K562 (cell line): ENCODE results near the gene GPC3. TPM values are rescaled to one million over a fixed set of nuclear protein-coding genes. Genes with fewer than 3 reads are reported as not detected.

Source experiments
- ATAC-seq: fragments of 200-7000 bp; cut with Tn5 transposase; 3 replicates; pipeline ENCODE4 v1.9.1; 2020; ENCODE audit warnings: moderate library complexity
- BruUV-seq: library from RNA; stranded (reverse); fragments of 400-500 nt; replicated peaks from 2 replicates; lab custom pipeline; 2021; lab: Mats Ljungman, UMichigan
- CTCF ChIA-PET: fragments of 300-600 bp; formaldehyde crosslinking; extraction: SDS; loops from one replicate; lab custom pipeline; 2021; ENCODE audit warnings: low intra/inter-chr PET ratio; lab: Yijun Ruan, JAX
- POLR2A ChIA-PET: fragments of 300-600, 350-650 bp; sonication (Branson Sonifier 250); formaldehyde crosslinking; extraction: SDS; loops from one replicate; lab custom pipeline; 2021; ENCODE audit warnings: antibody characterized with exemption, inconsistent platforms; lab: Yijun Ruan, JAX
- DNase-seq, 4 experiments: peaks; one replicate each; pipeline versions ENCODE4 v3.0.0 to v3.0.0-alpha.2; 2011 to 2018; ENCODE audit warnings: low spot score in 3 of 4, mixed read lengths in 3 of 4; ENCODE audit errors: extremely low read depth in 1 of 4
- FAIRE-seq: peaks from 2 replicates; lab custom pipeline; 2011; peaks lifted over from hg19 to GRCh38; lab: Jason Lieb, UNC
- H2AFZ ChIP-seq: 2 replicates; pipeline ENCODE4 v1.6.0; 2011; ENCODE audit warnings: low read depth, low read length, control low read depth, inconsistent platforms
- H3K27ac ChIP-seq: fragments of 200-600 bp; 3 replicates; pipeline ENCODE4 v1.8.0; 2011; ENCODE audit warnings: low read depth, mild to moderate bottlenecking, control low read depth, inconsistent platforms, low read length, moderate library complexity, mixed read lengths; ENCODE audit errors: extremely low read depth
- H3K27me3 ChIP-seq, 2 experiments: fragments of 300-600 bp in 1 of 2; 2 replicates in 1 of 2; 3 replicates in 1 of 2; pipeline versions ENCODE4 v1.6.0 to v1.8.0; 2011; ENCODE audit warnings: inconsistent platforms in 2 of 2, low read length in 2 of 2, mild to moderate bottlenecking in 1 of 2, mixed read lengths in 1 of 2, moderate library complexity in 1 of 2; ENCODE audit not compliant: control insufficient read depth in 2 of 2, insufficient read depth in 2 of 2
- H3K36me3 ChIP-seq: fragments of 300-600 bp; 3 replicates; pipeline ENCODE4 v1.8.0; 2011; ENCODE audit warnings: mild to moderate bottlenecking, low read length, inconsistent platforms; ENCODE audit not compliant: control insufficient read depth, insufficient read depth
- H3K4me1 ChIP-seq, 2 experiments: fragments of 200-600 bp in 1 of 2; replicated peaks in 1 of 2; 2 replicates in 1 of 2; 3 replicates in 1 of 2; pipeline versions ENCODE4 v1.5.1 to v1.8.0; 2011; ENCODE audit warnings: inconsistent platforms in 2 of 2, low read length in 2 of 2, mild to moderate bottlenecking in 1 of 2, mixed read lengths in 1 of 2, moderate library complexity in 1 of 2; ENCODE audit not compliant: control insufficient read depth in 2 of 2, insufficient read depth in 2 of 2
- H3K4me2 ChIP-seq: 2 replicates; pipeline ENCODE4 v1.6.1; 2011; ENCODE audit warnings: low read length, control low read depth, inconsistent platforms, mixed read lengths; ENCODE audit not compliant: insufficient read depth
- H3K4me3 ChIP-seq: fragments of 200-600 bp; sonication (generic), shearing (Covaris generic); 2 replicates; pipeline ENCODE4 v1.5.1; 2016; ENCODE audit warnings: control low read depth, inconsistent platforms
- H3K79me2 ChIP-seq: fragments of 200-600 bp; 3 replicates; pipeline ENCODE4 v1.8.0; 2011; ENCODE audit warnings: low read length, inconsistent platforms; ENCODE audit not compliant: control insufficient read depth, insufficient read depth
- H3K9ac ChIP-seq, 2 experiments: 2 replicates each; pipeline versions ENCODE4 v1.6.0 to v1.6.1; 2011; ENCODE audit warnings: low read depth in 2 of 2, low read length in 2 of 2, control low read depth in 1 of 2, inconsistent platforms in 1 of 2, mild to moderate bottlenecking in 1 of 2, mixed read lengths in 1 of 2; ENCODE audit not compliant: insufficient read depth in 1 of 2
- H3K9me1 ChIP-seq: one replicate; pipeline ENCODE4 v1.6.0; 2011; ENCODE audit warnings: inconsistent platforms, mild to moderate bottlenecking, low read length, moderate library complexity; ENCODE audit not compliant: control insufficient read depth, insufficient read depth
- H3K9me3 ChIP-seq: replicated peaks from 2 replicates; pipeline ENCODE4 v1.5.1; 2011; ENCODE audit warnings: low read depth, low read length, inconsistent platforms; ENCODE audit not compliant: control insufficient read depth, insufficient read depth
- H4K20me1 ChIP-seq: replicated peaks from 2 replicates; pipeline ENCODE4 v1.6.1; 2011; ENCODE audit warnings: low read length, inconsistent platforms, mixed read lengths; ENCODE audit not compliant: control insufficient read depth, insufficient read depth
- EZH2 ChIP-seq: IDR thresholded peaks from 2 replicates; pipeline ENCODE4 v1.6.1; 2012; ENCODE audit warnings: low read depth, mild to moderate bottlenecking, inconsistent platforms, low read length, borderline replicate concordance
- GATAD2A ChIP-seq: fragments of 450-650 bp; IDR thresholded peaks from 2 replicates; pipeline ENCODE4 v1.6.1; 2017
- ILK ChIP-seq: fragments of 450-650 bp; IDR thresholded peaks from 2 replicates; pipeline ENCODE4 v1.6.1; 2016; ENCODE audit warnings: missing genetic modification characterization, low read depth, mild to moderate bottlenecking, missing compliant biosample characterization, moderate library complexity, borderline replicate concordance
- MECOM ChIP-seq: fragments of 250-450 bp; sonication (Bioruptor Pico); IDR thresholded peaks from 2 replicates; pipeline ENCODE4 v1.8.0; 2022; ENCODE audit warnings: inconsistent platforms
- TAF15 ChIP-seq: fragments of 200-400 bp; formaldehyde crosslinking; IDR thresholded peaks from 2 replicates; pipeline ENCODE4 v1.6.1; 2017; ENCODE audit warnings: mild to moderate bottlenecking, low read depth, low read length, moderate library complexity
- TAF7 ChIP-seq: fragments of 450-650 bp; IDR thresholded peaks from 2 replicates; pipeline ENCODE4 v1.6.1; 2016; ENCODE audit warnings: missing genetic modification characterization, missing compliant biosample characterization
- WGBS: fragments of 100-300 bp; shearing (Covaris generic); methylation state at CpG from one replicate; pipeline ENCODE4 v1.1.6; 2016; ENCODE audit warnings: low coverage, mixed read lengths; ENCODE audit not compliant: insufficient coverage; ENCODE audit errors: missing lambda C conversion rate; 5-methylcytosine and 5-hydroxymethylcytosine counted together
- in situ Hi-C: fragments of 300-500 bp; cut with MboI; formaldehyde crosslinking; loops from 4 replicates; pipeline ENCODE4 v1.15.0; 2018; ENCODE audit warnings: inconsistent platforms, mixed read lengths
- intact Hi-C: fragments of 100-400 bp; cut with micrococcal nuclease; formaldehyde crosslinking; loops from 2 replicates; pipeline ENCODE4 v1.14.2; 2022
- polyA plus RNA-seq, 8 experiments: library from polyadenylated mRNA; depleted of rRNA in 4 of 8; stranded (reverse) in 5 of 8; unstranded in 3 of 8; fragments of >200 nt; fragmentation: Nextera tagmentation in 2 of 8; fragmentation: Illumina TruSeq in 1 of 8; extraction: Ambion mirVana in 2 of 8; extraction: Trizol in 1 of 8; gene quantifications; 2 replicates each; pipeline versions ENCODE4 v1.2.1 to v1.2.3, GENCODE V29; 2011 to 2014; ENCODE audit warnings: inconsistent platforms in 1 of 8, missing spikeins in 1 of 8
- total RNA-seq, 7 experiments: library from RNA; depleted of rRNA in 6 of 7; stranded (reverse); fragments of >200 nt in 6 of 7; fragmentation: Illumina TruSeq in 2 of 7; extraction: Trizol in 2 of 7; gene quantifications; 2 replicates each; pipeline versions ENCODE4 v1.2.1 to v1.2.3, GENCODE V29; 2011 to 2021; ENCODE audit warnings: low replicate concordance in 1 of 7
- TF ChIP-seq, protein P1 (sequence below): fragments of 450-650 bp; IDR thresholded peaks from 2 replicates; pipeline ENCODE4 v1.6.1; 2014; ENCODE audit warnings: low read depth, mild to moderate bottlenecking, moderate library complexity, borderline replicate concordance

The GPC3 gene
- total and polyA plus RNA-seq, 9 of the 15 experiments (the other 6 are each of a cell fraction or from before 2014, with no cell fraction given) = 0.42 TPM; not detected in 8

DNA sequence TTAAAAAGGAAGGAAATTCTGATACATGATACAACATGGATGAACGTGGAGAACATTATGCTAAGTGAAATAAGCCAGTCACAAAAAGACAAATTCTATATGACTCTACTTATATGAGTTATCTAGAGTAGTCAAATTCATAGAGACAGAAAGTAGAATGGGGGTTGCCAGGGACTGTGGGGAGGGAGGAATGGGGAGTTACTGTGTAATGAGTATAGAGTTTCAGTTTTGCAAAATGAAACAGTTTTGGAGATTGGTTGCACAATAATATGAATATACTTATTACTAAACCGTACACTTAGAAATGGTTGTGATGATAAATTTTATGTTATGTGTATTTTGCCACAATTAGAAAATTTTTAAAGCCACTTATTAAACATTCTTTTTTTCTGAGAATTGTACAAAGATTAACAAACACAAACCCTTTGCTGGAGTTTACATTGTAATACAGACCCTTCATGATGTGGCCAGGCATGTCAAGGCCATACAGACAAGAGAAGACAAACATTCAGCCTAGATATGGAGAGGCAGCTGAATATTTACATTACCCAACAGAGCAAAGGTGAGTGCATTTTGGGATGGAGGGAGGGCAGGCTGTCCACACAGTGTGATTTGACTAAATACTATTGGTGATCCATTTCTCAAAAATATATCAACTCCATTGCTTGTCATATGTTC lies 21.2 kb upstream of the GPC3 start:
- Histone ChIP-seq H4K20me1 (no peaks in the 10 kb centered on the region), H3K9me1 (no peaks in the 10 kb centered on the region), H3K4me3 (no peak overlapping the region), H3K9me3 (no peaks in the 10 kb centered on the region), H3K79me2 (no peaks in the 10 kb centered on the region), H3K9ac (no peak overlapping the region), H3K4me1 (no peaks in the 10 kb centered on the region), H3K27ac (no peak overlapping the region), H3K27me3 (no peaks in the 10 kb centered on the region), H3K4me2 (no peak overlapping the region), H3K36me3 (no peaks in the 10 kb centered on the region), H2AFZ (no peak overlapping the region)
- intact Hi-C loops (no loop called here), in situ Hi-C loops (no loop called here)
- no peak for TF ChIP-seq TAF7 (tag)
- TF ChIP-seq ILK (tag) = no peak
- no peak for TF ChIP-seq MECOM (CRISPR knock-in tag)
- no peak for TF ChIP-seq TAF15
- TF ChIP-seq GATAD2A = no peak
- no peak for TF ChIP-seq EZH2
- TF ChIP-seq, protein P1, sequence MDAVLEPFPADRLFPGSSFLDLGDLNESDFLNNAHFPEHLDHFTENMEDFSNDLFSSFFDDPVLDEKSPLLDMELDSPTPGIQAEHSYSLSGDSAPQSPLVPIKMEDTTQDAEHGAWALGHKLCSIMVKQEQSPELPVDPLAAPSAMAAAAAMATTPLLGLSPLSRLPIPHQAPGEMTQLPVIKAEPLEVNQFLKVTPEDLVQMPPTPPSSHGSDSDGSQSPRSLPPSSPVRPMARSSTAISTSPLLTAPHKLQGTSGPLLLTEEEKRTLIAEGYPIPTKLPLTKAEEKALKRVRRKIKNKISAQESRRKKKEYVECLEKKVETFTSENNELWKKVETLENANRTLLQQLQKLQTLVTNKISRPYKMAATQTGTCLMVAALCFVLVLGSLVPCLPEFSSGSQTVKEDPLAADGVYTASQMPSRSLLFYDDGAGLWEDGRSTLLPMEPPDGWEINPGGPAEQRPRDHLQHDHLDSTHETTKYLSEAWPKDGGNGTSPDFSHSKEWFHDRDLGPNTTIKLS = no peak
- 0% methylated on average over 2 of the region's 2 CpGs for WGBS
- ChIA-PET CTCF (no interaction called here), POLR2A (no interaction called here)
- ATAC-seq = no peak
- no peak for DNase-seq
- no TSS peak for BruUV-seq
- FAIRE-seq = no peak
